ENCODE measurements around the gene DUS1L. TPM values are rescaled to one million over a fixed set of nuclear protein-coding genes. Genes with fewer than 3 reads are reported as not detected.

DUS1L gene
- polyA plus RNA-seq, 1 of the 3 experiments (the other 2 are of a cell fraction) = 163 TPM

- no peak overlapping the region; a peak in 1 of 4 replicates for H3K4me3 ChIP-seq (ENCODE audit: low read depth in 2 of 2, low read length in 1 of 2)
- H3K9me3 ChIP-seq = no peaks in the 10 kb centered on the region
- H3K4me1 ChIP-seq (ENCODE audit: control insufficient read depth in 1 of 2, insufficient read depth in 2 of 2, low read depth in 1 of 2, low read length in 1 of 2) = peaks cover 23 to 77% of the 10 kb centered on the region in 2 experiments
- no peaks in the 10 kb centered on the region for H3K27me3 ChIP-seq (ENCODE audit: insufficient read depth)
- no peak overlapping the region for H3K9ac ChIP-seq
- 89% methylated on average over 15 of the region's 18 CpGs for WGBS (ENCODE audit: low lambda C conversion rate)
- H4K20me1 ChIP-seq (ENCODE audit: insufficient read depth) = peaks cover 2% of the 10 kb centered on the region
- peaks cover 12% of the 10 kb centered on the region for H3F3A ChIP-seq (replicated peaks; ENCODE audit: insufficient read depth)
- ChIA-PET POLR2A (interaction anchor here (0.6 to 1.5 kb wide), 3 partner anchors 9 to 275 kb away, joined by 3 to 6 read pairs (median 5); partner anchors contain the start of gene DCXR), CTCF (interaction anchor here (0.6 to 3.7 kb wide), 10 partner anchors 10 to 736 kb away, joined by 3 to 21 read pairs (median 4); partner anchors contain the start of gene DCXR)
- no peak for DNase-seq
- H3K27ac ChIP-seq (ENCODE audit: low read depth in 2 of 2, low read length in 1 of 2) = peak overlapping the region in 1 of 2 experiments; percentile 99; a peak in 2 of 4 replicates
- H3K4me2 ChIP-seq = no peak overlapping the region
- TF ChIP-seq FOSL2 (IDR thresholded peaks at IDR 0.05; ENCODE audit: borderline replicate concordance, low read depth) = no peak
- TF ChIP-seq MEF2A (IDR thresholded peaks at IDR 0.05; ENCODE audit: borderline replicate concordance, low read depth) = no peak
- H2AFZ ChIP-seq (ENCODE audit: low read depth) = no peak overlapping the region
- H3K36me3 ChIP-seq (replicated peaks in 1 of 2; ENCODE audit: control insufficient read depth in 1 of 2, insufficient read depth in 2 of 2, low read length in 1 of 2) = peaks cover 0 to 2% of the 10 kb centered on the region in 2 experiments
- H3K79me2 ChIP-seq (ENCODE audit: insufficient read depth) = peaks cover 13% of the 10 kb centered on the region
- H3K9me2 ChIP-seq = no peaks in the 10 kb centered on the region
Observed at GRCh38 chr17:82101767-82102679, 36.4 kb upstream of the DUS1L start.

DNA sequence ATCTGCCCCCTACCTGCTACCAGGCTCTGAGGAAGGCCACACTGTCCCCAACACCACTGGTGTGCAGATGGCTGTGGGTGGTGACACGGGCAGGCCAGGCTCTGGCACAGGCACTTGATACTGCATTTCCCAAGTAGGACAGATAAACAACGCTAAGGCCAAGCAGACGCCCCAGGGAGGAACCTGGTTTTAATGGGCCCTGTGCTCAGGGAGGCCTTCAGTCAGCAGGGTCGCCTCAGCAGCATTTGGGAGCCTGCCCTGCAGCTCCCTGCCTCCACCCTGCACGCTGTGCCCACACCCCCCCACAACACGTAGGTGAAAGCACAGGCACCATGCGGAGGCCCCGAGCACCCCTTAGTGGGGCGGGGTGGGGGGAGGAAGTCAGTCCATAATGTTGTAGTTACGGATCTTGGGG, 35.7 kb upstream of the DUS1L start:
- no peak for TF ChIP-seq TEAD4 (IDR thresholded peaks at IDR 0.05; ENCODE audit: borderline replicate concordance, insufficient read depth)
- peak; percentile 78; the same call in 1 of the 2 replicates for TF ChIP-seq FOXJ3 (CRISPR knock-in tag; IDR thresholded peaks at IDR 0.05)
- peak; percentile 72 for TF ChIP-seq RCOR1 (IDR thresholded peaks at IDR 0.05; ENCODE audit: low read length)
- TF ChIP-seq TAF1 (IDR thresholded peaks at IDR 0.05; ENCODE audit: borderline replicate concordance, low read depth, low read length) = no peak
- TF ChIP-seq, protein P1, sequence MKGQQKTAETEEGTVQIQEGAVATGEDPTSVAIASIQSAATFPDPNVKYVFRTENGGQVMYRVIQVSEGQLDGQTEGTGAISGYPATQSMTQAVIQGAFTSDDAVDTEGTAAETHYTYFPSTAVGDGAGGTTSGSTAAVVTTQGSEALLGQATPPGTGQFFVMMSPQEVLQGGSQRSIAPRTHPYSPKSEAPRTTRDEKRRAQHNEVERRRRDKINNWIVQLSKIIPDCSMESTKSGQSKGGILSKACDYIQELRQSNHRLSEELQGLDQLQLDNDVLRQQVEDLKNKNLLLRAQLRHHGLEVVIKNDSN (IDR thresholded peaks at IDR 0.05; ENCODE audit: borderline replicate concordance, low read depth) = no peak
- no peak for TF ChIP-seq MEF2A (IDR thresholded peaks at IDR 0.05; ENCODE audit: borderline replicate concordance, low read depth)
- TF ChIP-seq ELF1 (IDR thresholded peaks at IDR 0.05) = no peak
- TF ChIP-seq NFIC (IDR thresholded peaks at IDR 0.05; ENCODE audit: borderline replicate concordance) = no peak
- peak; percentile 55; the same call in 1 of the 2 replicates for TF ChIP-seq MXI1 (IDR thresholded peaks at IDR 0.05; ENCODE audit: low read depth, low read length)
- peak; percentile 50 for TF ChIP-seq CHD2 (IDR thresholded peaks at IDR 0.05; ENCODE audit: low read length, partially characterized antibody)
- TF ChIP-seq EP300 (IDR thresholded peaks at IDR 0.05; ENCODE audit: borderline replicate concordance in 1 of 2, low read depth in 1 of 2, low read length in 1 of 2) = peak in 1 of 2 experiments; percentile 68; a peak in 2 of 4 replicates
- 0 out of 2 replicates have a peak, but pooled peaks have one; percentile 13 for TF ChIP-seq GATA2 (CRISPR knock-in tag; IDR thresholded peaks at IDR 0.05)
- 83% methylated on average over 10 of the region's 10 CpGs for WGBS (ENCODE audit: low lambda C conversion rate)
- DNase-seq = peak; percentile 82
- H3K36me3 ChIP-seq (replicated peaks in 1 of 2; ENCODE audit: control insufficient read depth in 1 of 2, insufficient read depth in 2 of 2, low read length in 1 of 2) = peaks cover 0 to 2% of the 10 kb centered on the region in 2 experiments
- ChIA-PET POLR2A (interaction anchor here (0.7 to 1.5 kb wide), 2 partner anchors 9 to 64 kb away, joined by 5 to 6 read pairs; partner anchors contain the start of gene DCXR), CTCF (interaction anchor here (0.9 to 3.7 kb wide), 4 partner anchors 11 to 142 kb away, joined by 3 to 21 read pairs (median 6); no protein-coding TSS in a partner anchor)
- no peak overlapping the region for H3K4me2 ChIP-seq
- H4K20me1 ChIP-seq (ENCODE audit: insufficient read depth) = peaks cover 9% of the 10 kb centered on the region
- H3K27ac ChIP-seq (ENCODE audit: low read depth in 2 of 2, low read length in 1 of 2) = peak overlapping the region in 1 of 2 experiments; percentile 99; a peak in 2 of 4 replicates
- no peak overlapping the region for H3K9ac ChIP-seq
- H3K27me3 ChIP-seq (ENCODE audit: insufficient read depth) = no peaks in the 10 kb centered on the region
- peaks cover 12% of the 10 kb centered on the region for H3F3A ChIP-seq (replicated peaks; ENCODE audit: insufficient read depth)
- H2AFZ ChIP-seq (ENCODE audit: low read depth) = no peak overlapping the region
- no peaks in the 10 kb centered on the region for H3K9me3 ChIP-seq
- no peaks in the 10 kb centered on the region for H3K9me2 ChIP-seq
- peaks cover 25 to 77% of the 10 kb centered on the region in 2 experiments for H3K4me1 ChIP-seq (ENCODE audit: control insufficient read depth in 1 of 2, insufficient read depth in 2 of 2, low read depth in 1 of 2, low read length in 1 of 2)
- no peak overlapping the region; a peak in 1 of 4 replicates for H3K4me3 ChIP-seq (ENCODE audit: low read depth in 2 of 2, low read length in 1 of 2)
- H3K79me2 ChIP-seq (ENCODE audit: insufficient read depth) = peaks cover 20% of the 10 kb centered on the region
